LNCAP (cell line): ENCODE measurements around the gene TMEM125.

Experiments used
- TF ChIP-seq, protein P1 (sequence below): fragments of 450-650 bp; IDR thresholded peaks from 2 replicates; pipeline ENCODE4 v1.5.1; 2017; ENCODE audit warnings: mild to moderate bottlenecking

Gene TMEM125

DNA sequence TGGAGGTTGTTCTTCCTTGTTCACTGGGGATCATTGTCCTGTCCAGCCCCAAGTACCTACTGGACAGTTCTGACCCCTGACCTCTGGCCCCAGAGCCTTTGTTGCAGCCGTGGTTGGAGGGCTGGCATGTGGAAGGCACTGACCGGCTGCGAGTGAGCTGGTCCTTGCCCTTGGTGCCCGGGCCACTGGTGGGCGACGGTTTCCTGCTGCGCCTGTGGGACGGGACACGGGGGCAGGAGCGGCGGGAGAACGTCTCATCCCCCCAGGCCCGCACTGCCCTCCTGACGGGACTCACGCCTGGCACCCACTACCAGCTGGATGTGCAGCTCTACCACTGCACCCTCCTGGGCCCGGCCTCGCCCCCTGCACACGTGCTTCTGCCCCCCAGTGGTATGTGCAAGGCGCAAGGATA lies 42.4 kb downstream of the TMEM125 start:
- TF ChIP-seq, protein P1, sequence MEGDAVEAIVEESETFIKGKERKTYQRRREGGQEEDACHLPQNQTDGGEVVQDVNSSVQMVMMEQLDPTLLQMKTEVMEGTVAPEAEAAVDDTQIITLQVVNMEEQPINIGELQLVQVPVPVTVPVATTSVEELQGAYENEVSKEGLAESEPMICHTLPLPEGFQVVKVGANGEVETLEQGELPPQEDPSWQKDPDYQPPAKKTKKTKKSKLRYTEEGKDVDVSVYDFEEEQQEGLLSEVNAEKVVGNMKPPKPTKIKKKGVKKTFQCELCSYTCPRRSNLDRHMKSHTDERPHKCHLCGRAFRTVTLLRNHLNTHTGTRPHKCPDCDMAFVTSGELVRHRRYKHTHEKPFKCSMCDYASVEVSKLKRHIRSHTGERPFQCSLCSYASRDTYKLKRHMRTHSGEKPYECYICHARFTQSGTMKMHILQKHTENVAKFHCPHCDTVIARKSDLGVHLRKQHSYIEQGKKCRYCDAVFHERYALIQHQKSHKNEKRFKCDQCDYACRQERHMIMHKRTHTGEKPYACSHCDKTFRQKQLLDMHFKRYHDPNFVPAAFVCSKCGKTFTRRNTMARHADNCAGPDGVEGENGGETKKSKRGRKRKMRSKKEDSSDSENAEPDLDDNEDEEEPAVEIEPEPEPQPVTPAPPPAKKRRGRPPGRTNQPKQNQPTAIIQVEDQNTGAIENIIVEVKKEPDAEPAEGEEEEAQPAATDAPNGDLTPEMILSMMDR, result no peak

DNA sequence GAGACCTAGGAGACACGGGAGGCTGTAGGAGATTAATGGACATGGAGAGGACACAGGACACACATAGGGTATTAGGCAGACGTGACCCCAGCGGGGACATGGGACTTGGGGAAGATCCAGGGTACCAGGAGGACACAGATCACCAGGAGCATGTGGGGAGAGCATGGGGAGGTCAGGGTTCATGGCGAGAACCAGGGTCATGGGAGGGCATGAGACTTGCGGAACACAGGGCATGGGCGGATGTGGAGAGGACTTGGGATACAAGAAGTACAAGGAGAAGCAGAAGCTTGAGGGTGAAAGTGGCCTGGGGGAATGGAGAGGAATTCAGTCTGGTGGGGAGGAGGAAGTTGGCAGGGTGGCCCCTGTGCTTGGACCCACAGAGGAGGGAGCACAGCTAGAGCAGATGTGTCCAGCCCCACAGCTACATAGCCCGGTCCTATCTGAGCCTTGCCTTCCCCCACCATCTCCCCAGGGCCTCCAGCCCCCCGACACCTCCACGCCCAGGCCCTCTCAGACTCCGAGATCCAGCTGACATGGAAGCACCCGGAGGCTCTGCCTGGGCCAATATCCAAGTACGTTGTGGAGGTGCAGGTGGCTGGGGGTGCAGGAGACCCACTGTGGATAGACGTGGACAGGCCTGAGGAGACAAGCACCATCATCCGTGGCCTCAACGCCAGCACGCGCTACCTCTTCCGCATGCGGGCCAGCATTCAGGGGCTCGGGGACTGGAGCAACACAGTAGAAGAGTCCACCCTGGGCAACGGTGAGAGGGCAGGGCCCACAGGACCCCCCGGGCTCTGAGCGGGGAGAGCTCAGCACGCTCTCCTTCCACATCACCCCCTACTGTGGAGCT lies 43.1 kb downstream of the TMEM125 start:
- TF ChIP-seq, protein P1, result no peak

DNA sequence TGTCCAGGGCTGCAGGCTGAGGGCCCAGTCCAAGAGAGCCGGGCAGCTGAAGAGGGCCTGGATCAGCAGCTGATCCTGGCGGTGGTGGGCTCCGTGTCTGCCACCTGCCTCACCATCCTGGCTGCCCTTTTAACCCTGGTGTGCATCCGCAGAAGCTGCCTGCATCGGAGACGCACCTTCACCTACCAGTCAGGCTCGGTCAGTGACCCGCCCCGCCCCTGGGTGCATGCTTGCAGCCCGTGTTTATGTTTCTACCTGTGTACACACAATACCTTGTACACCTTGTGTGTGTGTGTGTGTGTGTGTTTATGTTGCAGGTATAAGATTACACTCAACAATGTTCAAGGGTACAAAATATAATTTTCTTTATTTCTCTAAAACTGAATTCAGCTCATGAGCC lies 44.0 kb downstream of the TMEM125 start:
- TF ChIP-seq, protein P1, result no peak

DNA sequence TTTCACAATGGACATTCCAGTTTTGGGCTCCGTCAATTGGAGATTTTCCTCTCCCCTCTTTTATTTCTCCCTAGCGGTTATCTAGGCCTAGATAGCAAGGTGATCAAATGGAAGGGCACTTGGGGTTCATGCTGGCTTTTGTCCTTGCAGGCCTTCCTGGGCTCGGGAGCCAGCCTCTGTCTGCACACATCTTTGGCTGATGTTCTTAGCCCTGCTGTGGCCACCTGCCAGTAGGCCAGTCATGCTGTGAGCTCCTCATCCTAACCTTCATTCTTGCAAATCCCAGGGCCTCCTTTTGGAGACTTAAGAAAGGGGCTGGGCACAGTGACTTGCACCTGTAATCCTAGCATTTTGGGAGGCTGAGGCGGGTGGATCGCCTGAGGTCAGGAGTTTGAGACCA lies 44.5 kb downstream of the TMEM125 start:
- TF ChIP-seq, protein P1, result no peak

DNA sequence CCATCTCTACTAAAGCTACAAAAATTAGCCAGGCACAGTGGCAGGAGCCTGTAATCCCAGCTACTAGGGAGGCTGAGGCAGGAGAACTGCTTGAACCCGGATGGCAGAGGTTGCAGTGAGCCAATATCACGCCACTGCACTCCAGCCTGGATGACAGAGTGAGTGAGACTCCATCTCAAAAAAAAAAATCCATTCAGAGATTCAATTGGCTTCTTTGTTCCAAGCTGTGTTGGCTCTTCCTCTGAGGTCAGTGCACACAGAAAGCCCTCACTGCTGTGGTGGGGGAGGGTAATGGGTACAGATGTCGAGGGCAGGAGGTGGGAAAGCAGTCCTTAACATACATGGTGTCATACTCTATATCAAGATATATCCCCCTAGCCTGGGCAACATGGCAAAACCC lies 45.7 kb downstream of the TMEM125 start:
- TF ChIP-seq, protein P1, result no peak

DNA sequence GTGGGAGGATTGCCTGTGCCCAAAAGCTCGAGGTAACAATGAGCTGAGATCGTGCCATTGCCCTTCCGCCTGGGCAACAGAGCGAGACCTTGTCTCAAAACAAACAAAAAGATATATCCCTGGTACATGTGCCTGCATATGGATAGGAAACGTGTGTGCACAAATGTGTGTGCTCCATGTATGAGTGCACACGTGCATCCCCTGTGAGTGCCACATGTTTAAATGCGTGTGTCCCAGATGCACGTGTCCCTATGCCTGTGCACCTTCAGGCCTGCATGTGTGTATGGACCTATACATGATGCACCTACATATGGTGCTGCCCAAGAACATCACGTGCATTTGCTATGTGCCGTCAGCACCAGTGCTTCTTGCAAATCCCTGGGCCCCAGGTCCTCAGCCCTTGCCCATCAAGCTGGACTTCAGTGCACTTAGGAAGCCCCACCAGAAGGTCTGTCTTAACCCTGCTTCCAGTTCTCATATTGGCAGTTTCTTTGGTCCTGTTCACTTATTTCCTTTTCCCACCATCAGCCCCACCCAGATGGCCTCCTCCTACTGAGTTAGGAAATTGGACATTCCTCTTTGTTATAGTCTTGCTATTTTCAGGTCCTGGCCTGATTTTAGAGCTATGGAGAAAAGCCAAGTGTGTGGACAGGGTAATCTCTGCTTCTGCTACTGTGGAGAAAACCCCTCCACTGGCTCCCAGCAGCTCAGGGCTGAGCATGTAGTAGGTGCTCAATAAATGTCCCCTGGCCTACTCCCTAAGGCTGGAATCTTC lies 46.4 kb downstream of the TMEM125 start:
- TF ChIP-seq, protein P1, result no peak

DNA sequence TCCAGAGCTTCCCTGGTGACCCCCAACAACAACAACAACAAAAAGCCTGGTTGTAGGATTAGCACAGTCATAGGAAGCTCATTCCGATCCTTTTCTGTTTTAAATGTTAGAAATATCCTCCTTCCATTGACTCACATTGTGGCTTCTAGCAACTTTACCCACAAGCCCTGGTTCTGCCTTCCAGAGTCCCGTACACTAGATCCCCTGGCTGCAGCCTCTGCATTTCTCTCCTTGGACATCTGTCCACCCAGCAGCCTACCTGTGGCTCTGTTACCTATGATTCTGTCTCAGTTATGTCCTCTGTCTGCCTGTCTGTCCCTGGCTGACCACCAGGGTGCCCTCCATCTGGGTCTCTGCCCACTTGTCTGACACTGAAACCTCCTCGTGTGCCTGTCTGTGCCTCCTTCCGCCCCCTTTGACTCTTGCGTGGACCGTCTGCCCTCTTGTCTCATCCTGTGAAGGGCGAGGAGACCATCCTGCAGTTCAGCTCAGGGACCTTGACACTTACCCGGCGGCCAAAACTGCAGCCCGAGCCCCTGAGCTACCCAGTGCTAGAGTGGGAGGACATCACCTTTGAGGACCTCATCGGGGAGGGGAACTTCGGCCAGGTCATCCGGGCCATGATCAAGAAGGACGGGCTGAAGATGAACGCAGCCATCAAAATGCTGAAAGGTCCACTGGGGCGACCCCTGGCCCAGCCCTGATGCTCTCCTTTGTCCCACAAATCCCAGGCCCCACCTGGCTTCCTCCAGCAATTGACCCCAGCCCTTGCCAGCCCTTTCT lies 47.1 kb downstream of the TMEM125 start:
- TF ChIP-seq, protein P1, result no peak
